ENCODE measurements around the gene CATSPER4. TPM values are rescaled to one million over a fixed set of nuclear protein-coding genes. Genes with fewer than 3 reads are reported as not detected.

The CATSPER4 gene
- total RNA-seq, 1 experiment from 2014 or later, result 0.20 TPM

- no peaks in the 10 kb centered on the region for H3K9me3 ChIP-seq
- no peak for TF ChIP-seq CTCF (IDR thresholded peaks at IDR 0.05; ENCODE audit: insufficient read depth in 1 of 2, low read depth in 1 of 2, low read length in 1 of 2, severe bottlenecking in 1 of 2, unreplicated experiment in 1 of 2)
- H3K4me1 Mint-ChIP-seq (ENCODE audit: low read depth, unreplicated experiment), result no peaks in the 10 kb centered on the region
- H3K4me3 Mint-ChIP-seq (ENCODE audit: unreplicated experiment), result no peak overlapping the region
- H3K36me3 Mint-ChIP-seq (ENCODE audit: insufficient read depth, unreplicated experiment), result no peaks in the 10 kb centered on the region
- H3K27ac Mint-ChIP-seq (ENCODE audit: unreplicated experiment), result no peak overlapping the region
- H3K36me3 ChIP-seq (ENCODE audit: control insufficient read depth, insufficient read depth, low read length), result no peaks in the 10 kb centered on the region
- H3K4me1 ChIP-seq, result no peaks in the 10 kb centered on the region
- H3K9me3 Mint-ChIP-seq (ENCODE audit: unreplicated experiment), result no peaks in the 10 kb centered on the region
- intact Hi-C loops (cut with micrococcal nuclease; ENCODE audit: unreplicated experiment), result no loop called here
- DNase-seq, result no peak
- H3K27me3 ChIP-seq (replicated peaks; ENCODE audit: control insufficient read depth, insufficient read depth, low read length), result no peaks in the 10 kb centered on the region
- ChIA-PET CTCF (no interaction called here), POLR2A (no interaction called here)
- no peak overlapping the region for H3K4me3 ChIP-seq (ENCODE audit: low read depth, low read length)
- BruUV-seq (replicated peaks), result no TSS peak
- peaks cover 5% of the 10 kb centered on the region for H3K27me3 Mint-ChIP-seq (ENCODE audit: insufficient read depth, unreplicated experiment)
These were observed 19.9 kb downstream of the CATSPER4 start for GRCh38 chr1:26210147-26210870.

GRCh38 chr1:26212726-26213125 is 22.3 kb downstream of the CATSPER4 start:
- TF ChIP-seq CTCF (IDR thresholded peaks at IDR 0.05; ENCODE audit: insufficient read depth in 1 of 2, low read depth in 1 of 2, low read length in 1 of 2, severe bottlenecking in 1 of 2, unreplicated experiment in 1 of 2), result no peak
- POLR2A ChIA-PET, result no interaction called here
- no peak overlapping the region for H3K4me3 ChIP-seq (ENCODE audit: low read depth, low read length)
- Mint-ChIP-seq H3K36me3 (ENCODE audit: insufficient read depth, unreplicated experiment) (no peaks in the 10 kb centered on the region), H3K27ac (ENCODE audit: unreplicated experiment) (no peak overlapping the region), H3K27me3 (ENCODE audit: insufficient read depth, unreplicated experiment) (peaks cover 5% of the 10 kb centered on the region), H3K4me3 (ENCODE audit: unreplicated experiment) (no peak overlapping the region), H3K9me3 (ENCODE audit: unreplicated experiment) (no peaks in the 10 kb centered on the region), H3K4me1 (ENCODE audit: low read depth, unreplicated experiment) (no peaks in the 10 kb centered on the region)
- no peak for DNase-seq
- intact Hi-C loops (cut with micrococcal nuclease; ENCODE audit: unreplicated experiment), result no loop called here
- H3K27me3 ChIP-seq (replicated peaks; ENCODE audit: control insufficient read depth, insufficient read depth, low read length), result no peaks in the 10 kb centered on the region
- no peaks in the 10 kb centered on the region for H3K9me3 ChIP-seq
- no peaks in the 10 kb centered on the region for H3K4me1 ChIP-seq
- BruUV-seq (replicated peaks), result no TSS peak
- H3K36me3 ChIP-seq (ENCODE audit: control insufficient read depth, insufficient read depth, low read length), result no peaks in the 10 kb centered on the region
- CTCF ChIA-PET, result no interaction called here

GRCh38 chr1:26213335-26213905 is 23.0 kb downstream of the CATSPER4 start:
- no peak for TF ChIP-seq CTCF (IDR thresholded peaks at IDR 0.05; ENCODE audit: insufficient read depth in 1 of 2, low read depth in 1 of 2, low read length in 1 of 2, severe bottlenecking in 1 of 2, unreplicated experiment in 1 of 2)
- Histone ChIP-seq H3K36me3 (ENCODE audit: control insufficient read depth, insufficient read depth, low read length) (no peaks in the 10 kb centered on the region), H3K4me1 (no peaks in the 10 kb centered on the region), H3K9me3 (no peaks in the 10 kb centered on the region), H3K4me3 (ENCODE audit: low read depth, low read length) (no peak overlapping the region), H3K27me3 (replicated peaks; ENCODE audit: control insufficient read depth, insufficient read depth, low read length) (no peaks in the 10 kb centered on the region)
- ChIA-PET POLR2A (no interaction called here), CTCF (interaction anchor here (0.6 kb wide), 1 partner anchor 26 kb away, joined by 8 read pairs; no protein-coding TSS in a partner anchor)
- H3K9me3 Mint-ChIP-seq (ENCODE audit: unreplicated experiment), result no peaks in the 10 kb centered on the region
- H3K36me3 Mint-ChIP-seq (ENCODE audit: insufficient read depth, unreplicated experiment), result no peaks in the 10 kb centered on the region
- intact Hi-C loops (cut with micrococcal nuclease; ENCODE audit: unreplicated experiment), result no loop called here
- no peak overlapping the region for H3K27ac Mint-ChIP-seq (ENCODE audit: unreplicated experiment)
- no peaks in the 10 kb centered on the region for H3K4me1 Mint-ChIP-seq (ENCODE audit: low read depth, unreplicated experiment)
- no peak for DNase-seq
- no peak overlapping the region for H3K4me3 Mint-ChIP-seq (ENCODE audit: unreplicated experiment)
- peaks cover 5% of the 10 kb centered on the region for H3K27me3 Mint-ChIP-seq (ENCODE audit: insufficient read depth, unreplicated experiment)
- BruUV-seq (replicated peaks), result no TSS peak

Measured in Caco-2 (cell line).